WTC11 (cell line): ENCODE measurements around the gene PRRC2A. TPM values are rescaled to one million over a fixed set of nuclear protein-coding genes. Genes with fewer than 3 reads are reported as not detected.

Experiments used
- ATAC-seq: fragments of 200-7000 bp; cut with Tn5 transposase; 2 replicates; pipeline ENCODE4 v1.10.0; 2021; ENCODE audit warnings: mild to moderate bottlenecking, moderate library complexity
- CTCF ChIA-PET: fragments of 300-600 bp; sonication (Branson Sonifier 250); formaldehyde crosslinking; loops from one replicate; lab custom pipeline; 2021; ENCODE audit warnings: antibody characterized with exemption; lab: Charles Lee
- POLR2A ChIA-PET: fragments of 350-600 bp; sonication (Branson Sonifier 250); formaldehyde crosslinking; loops from one replicate; lab custom pipeline; 2021; ENCODE audit warnings: antibody characterized with exemption; lab: Charles Lee
- DNase-seq: peaks from one replicate; pipeline ENCODE4 v3.0.0; 2021; ENCODE audit warnings: low spot score
- H3K27ac Mint-ChIP-seq: 2 replicates; pipeline ENCODE4 v1.8.0; 2021; ENCODE audit warnings: mixed read lengths
- H3K27me3 Mint-ChIP-seq: 2 replicates; pipeline ENCODE4 v1.8.0; 2021; ENCODE audit warnings: low read depth, mild to moderate bottlenecking, moderate library complexity, mixed read lengths
- H3K36me3 Mint-ChIP-seq: 2 replicates; pipeline ENCODE4 v1.8.0; 2021; ENCODE audit warnings: mixed read lengths
- H3K4me1 Mint-ChIP-seq: 2 replicates; pipeline ENCODE4 v1.8.0; 2022; ENCODE audit warnings: mixed read lengths
- H3K4me3 Mint-ChIP-seq: 2 replicates; pipeline ENCODE4 v1.8.0; 2021; ENCODE audit warnings: mild to moderate bottlenecking, moderate library complexity, mixed read lengths
- H3K9me3 Mint-ChIP-seq: 2 replicates; pipeline ENCODE4 v1.8.0; 2021; ENCODE audit warnings: mixed read lengths
- ATF1 ChIP-seq: sonication (generic); formaldehyde crosslinking; IDR thresholded peaks from 2 replicates; pipeline ENCODE4 v1.8.1; 2023; ENCODE audit warnings: mild to moderate bottlenecking, moderate library complexity, missing genetic modification reagents
- FOXP1 ChIP-seq: sonication (generic); formaldehyde crosslinking; IDR thresholded peaks from 2 replicates; pipeline ENCODE4 v1.8.0; 2022; ENCODE audit warnings: missing genetic modification reagents, mild to moderate bottlenecking, moderate library complexity, borderline replicate concordance
- HMGA2 ChIP-seq: fragments of 250-450 bp; sonication (Bioruptor Pico); IDR thresholded peaks from 2 replicates; pipeline ENCODE4 v1.4.0; 2021; ENCODE audit warnings: mild to moderate bottlenecking, moderate library complexity
- MXD4 ChIP-seq: fragments of 250-450 bp; sonication (Bioruptor Pico); IDR thresholded peaks from 2 replicates; pipeline ENCODE4 v1.8.0; 2021; ENCODE audit warnings: mild to moderate bottlenecking, moderate library complexity, borderline replicate concordance
- OVOL2 ChIP-seq: fragments of 250-450 bp; sonication (Bioruptor Pico); IDR thresholded peaks from 2 replicates; pipeline ENCODE4 v1.9.0; 2021; ENCODE audit warnings: mild to moderate bottlenecking, borderline replicate concordance
- TCF7 ChIP-seq: sonication (generic); formaldehyde crosslinking; IDR thresholded peaks from 2 replicates; pipeline ENCODE4 v1.8.0; 2022; ENCODE audit warnings: mild to moderate bottlenecking, low read depth, missing genetic modification reagents, moderate library complexity
- ZBTB21 ChIP-seq: sonication (generic); formaldehyde crosslinking; IDR thresholded peaks from 2 replicates; pipeline ENCODE4 v1.8.1; 2023; ENCODE audit warnings: mild to moderate bottlenecking, missing genetic modification reagents, borderline replicate concordance
- ZNF219 ChIP-seq: sonication (generic); formaldehyde crosslinking; IDR thresholded peaks from 2 replicates; pipeline ENCODE4 v1.8.0; 2023; ENCODE audit warnings: missing genetic modification reagents, mild to moderate bottlenecking, borderline replicate concordance
- ZNF317 ChIP-seq: sonication (generic); formaldehyde crosslinking; IDR thresholded peaks from 2 replicates; pipeline ENCODE4 v1.8.1; 2023; ENCODE audit warnings: low read depth, mild to moderate bottlenecking, moderate library complexity, missing genetic modification reagents, borderline replicate concordance
- ZNF671 ChIP-seq: fragments of 250-450 bp; sonication (Bioruptor Pico); IDR thresholded peaks from 2 replicates; pipeline ENCODE4 v1.8.0; 2021; ENCODE audit warnings: mild to moderate bottlenecking
- total RNA-seq: library from RNA; stranded (reverse); gene quantifications from 3 replicates; pipeline ENCODE4 v1.2.3, GENCODE V29; 2021
- TF ChIP-seq, protein P1 (sequence below): fragments of 250-450 bp; sonication (Bioruptor Pico); IDR thresholded peaks from 2 replicates; pipeline ENCODE4 v1.9.0; 2021; ENCODE audit warnings: moderate library complexity, mild to moderate bottlenecking, inconsistent platforms, borderline replicate concordance
- TF ChIP-seq, protein P2 (sequence below): sonication (generic); formaldehyde crosslinking; IDR thresholded peaks from 2 replicates; pipeline ENCODE4 v1.8.0; 2023; ENCODE audit warnings: missing genetic modification reagents, mild to moderate bottlenecking, borderline replicate concordance
- TF ChIP-seq, protein P3 (sequence below): sonication (generic); formaldehyde crosslinking; IDR thresholded peaks from 2 replicates; pipeline ENCODE4 v1.8.1; 2022; ENCODE audit warnings: missing genetic modification reagents, borderline replicate concordance
- TF ChIP-seq, protein P4 (sequence below): sonication (generic); formaldehyde crosslinking; IDR thresholded peaks from 2 replicates; pipeline ENCODE4 v1.8.1; 2023; ENCODE audit warnings: mild to moderate bottlenecking, missing genetic modification reagents, borderline replicate concordance
- TF ChIP-seq, protein P5 (sequence below): sonication (generic); formaldehyde crosslinking; IDR thresholded peaks from 2 replicates; pipeline ENCODE4 v1.8.0; 2022; ENCODE audit warnings: mild to moderate bottlenecking, missing genetic modification reagents
- TF ChIP-seq, protein P6 (sequence below): sonication (generic); formaldehyde crosslinking; conservative IDR thresholded peaks from 2 replicates; pipeline ENCODE4 v1.8.1; 2022; ENCODE audit warnings: mild to moderate bottlenecking, missing genetic modification reagents
- TF ChIP-seq, protein P7 (sequence below): sonication (generic); formaldehyde crosslinking; IDR thresholded peaks from 2 replicates; pipeline ENCODE4 v1.8.1; 2023; ENCODE audit warnings: mild to moderate bottlenecking, missing genetic modification reagents, moderate library complexity
- TF ChIP-seq, protein P8 (sequence below): sonication (generic); formaldehyde crosslinking; IDR thresholded peaks from 2 replicates; pipeline ENCODE4 v1.8.0; 2022; ENCODE audit warnings: missing genetic modification reagents

Gene PRRC2A
- total RNA-seq, 1 experiment from 2014 or later = 372 TPM

DNA sequence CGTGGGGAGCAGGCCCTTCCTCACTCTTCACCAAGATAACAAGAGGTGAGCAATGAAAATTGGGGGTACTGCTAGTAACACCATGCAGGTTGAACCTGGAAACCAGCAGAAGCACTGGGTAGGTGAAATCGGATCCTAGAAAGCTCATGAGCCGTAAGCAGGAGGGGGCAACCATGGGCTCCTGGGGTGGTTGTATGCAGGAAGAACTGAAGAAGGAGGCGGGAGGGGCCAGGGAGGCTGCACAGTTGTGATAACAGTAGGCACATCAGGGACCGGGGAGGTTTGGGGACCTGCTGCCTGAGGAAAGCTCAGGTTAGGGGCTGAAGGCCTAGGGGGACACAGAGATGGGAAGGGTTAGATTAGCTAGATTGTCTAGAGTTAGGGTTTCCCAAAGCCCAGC, 66.0 kb downstream of the PRRC2A start:
- H3K4me3 Mint-ChIP-seq = no peak overlapping the region
- TF ChIP-seq, protein P1, sequence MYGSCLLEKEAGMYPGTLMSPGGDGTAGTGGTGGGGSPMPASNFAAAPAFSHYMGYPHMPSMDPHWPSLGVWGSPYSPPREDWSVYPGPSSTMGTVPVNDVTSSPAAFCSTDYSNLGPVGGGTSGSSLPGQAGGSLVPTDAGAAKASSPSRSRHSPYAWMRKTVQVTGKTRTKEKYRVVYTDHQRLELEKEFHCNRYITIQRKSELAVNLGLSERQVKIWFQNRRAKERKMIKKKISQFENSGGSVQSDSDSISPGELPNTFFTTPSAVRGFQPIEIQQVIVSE (CRISPR knock-in tag) = no peak
- TF ChIP-seq, protein P2, sequence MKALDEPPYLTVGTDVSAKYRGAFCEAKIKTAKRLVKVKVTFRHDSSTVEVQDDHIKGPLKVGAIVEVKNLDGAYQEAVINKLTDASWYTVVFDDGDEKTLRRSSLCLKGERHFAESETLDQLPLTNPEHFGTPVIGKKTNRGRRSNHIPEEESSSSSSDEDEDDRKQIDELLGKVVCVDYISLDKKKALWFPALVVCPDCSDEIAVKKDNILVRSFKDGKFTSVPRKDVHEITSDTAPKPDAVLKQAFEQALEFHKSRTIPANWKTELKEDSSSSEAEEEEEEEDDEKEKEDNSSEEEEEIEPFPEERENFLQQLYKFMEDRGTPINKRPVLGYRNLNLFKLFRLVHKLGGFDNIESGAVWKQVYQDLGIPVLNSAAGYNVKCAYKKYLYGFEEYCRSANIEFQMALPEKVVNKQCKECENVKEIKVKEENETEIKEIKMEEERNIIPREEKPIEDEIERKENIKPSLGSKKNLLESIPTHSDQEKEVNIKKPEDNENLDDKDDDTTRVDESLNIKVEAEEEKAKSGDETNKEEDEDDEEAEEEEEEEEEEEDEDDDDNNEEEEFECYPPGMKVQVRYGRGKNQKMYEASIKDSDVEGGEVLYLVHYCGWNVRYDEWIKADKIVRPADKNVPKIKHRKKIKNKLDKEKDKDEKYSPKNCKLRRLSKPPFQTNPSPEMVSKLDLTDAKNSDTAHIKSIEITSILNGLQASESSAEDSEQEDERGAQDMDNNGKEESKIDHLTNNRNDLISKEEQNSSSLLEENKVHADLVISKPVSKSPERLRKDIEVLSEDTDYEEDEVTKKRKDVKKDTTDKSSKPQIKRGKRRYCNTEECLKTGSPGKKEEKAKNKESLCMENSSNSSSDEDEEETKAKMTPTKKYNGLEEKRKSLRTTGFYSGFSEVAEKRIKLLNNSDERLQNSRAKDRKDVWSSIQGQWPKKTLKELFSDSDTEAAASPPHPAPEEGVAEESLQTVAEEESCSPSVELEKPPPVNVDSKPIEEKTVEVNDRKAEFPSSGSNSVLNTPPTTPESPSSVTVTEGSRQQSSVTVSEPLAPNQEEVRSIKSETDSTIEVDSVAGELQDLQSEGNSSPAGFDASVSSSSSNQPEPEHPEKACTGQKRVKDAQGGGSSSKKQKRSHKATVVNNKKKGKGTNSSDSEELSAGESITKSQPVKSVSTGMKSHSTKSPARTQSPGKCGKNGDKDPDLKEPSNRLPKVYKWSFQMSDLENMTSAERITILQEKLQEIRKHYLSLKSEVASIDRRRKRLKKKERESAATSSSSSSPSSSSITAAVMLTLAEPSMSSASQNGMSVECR (CRISPR knock-in tag) = no peak
- TF ChIP-seq, protein P3, sequence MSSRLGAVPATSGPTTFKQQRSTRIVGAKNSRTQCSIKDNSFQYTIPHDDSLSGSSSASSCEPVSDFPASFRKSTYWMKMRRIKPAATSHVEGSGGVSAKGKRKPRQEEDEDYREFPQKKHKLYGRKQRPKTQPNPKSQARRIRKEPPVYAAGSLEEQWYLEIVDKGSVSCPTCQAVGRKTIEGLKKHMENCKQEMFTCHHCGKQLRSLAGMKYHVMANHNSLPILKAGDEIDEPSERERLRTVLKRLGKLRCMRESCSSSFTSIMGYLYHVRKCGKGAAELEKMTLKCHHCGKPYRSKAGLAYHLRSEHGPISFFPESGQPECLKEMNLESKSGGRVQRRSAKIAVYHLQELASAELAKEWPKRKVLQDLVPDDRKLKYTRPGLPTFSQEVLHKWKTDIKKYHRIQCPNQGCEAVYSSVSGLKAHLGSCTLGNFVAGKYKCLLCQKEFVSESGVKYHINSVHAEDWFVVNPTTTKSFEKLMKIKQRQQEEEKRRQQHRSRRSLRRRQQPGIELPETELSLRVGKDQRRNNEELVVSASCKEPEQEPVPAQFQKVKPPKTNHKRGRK (CRISPR knock-in tag) = no peak
- no peak for TF ChIP-seq ATF1 (CRISPR knock-in tag)
- no peak for TF ChIP-seq ZNF317 (CRISPR knock-in tag)
- TF ChIP-seq, protein P4, sequence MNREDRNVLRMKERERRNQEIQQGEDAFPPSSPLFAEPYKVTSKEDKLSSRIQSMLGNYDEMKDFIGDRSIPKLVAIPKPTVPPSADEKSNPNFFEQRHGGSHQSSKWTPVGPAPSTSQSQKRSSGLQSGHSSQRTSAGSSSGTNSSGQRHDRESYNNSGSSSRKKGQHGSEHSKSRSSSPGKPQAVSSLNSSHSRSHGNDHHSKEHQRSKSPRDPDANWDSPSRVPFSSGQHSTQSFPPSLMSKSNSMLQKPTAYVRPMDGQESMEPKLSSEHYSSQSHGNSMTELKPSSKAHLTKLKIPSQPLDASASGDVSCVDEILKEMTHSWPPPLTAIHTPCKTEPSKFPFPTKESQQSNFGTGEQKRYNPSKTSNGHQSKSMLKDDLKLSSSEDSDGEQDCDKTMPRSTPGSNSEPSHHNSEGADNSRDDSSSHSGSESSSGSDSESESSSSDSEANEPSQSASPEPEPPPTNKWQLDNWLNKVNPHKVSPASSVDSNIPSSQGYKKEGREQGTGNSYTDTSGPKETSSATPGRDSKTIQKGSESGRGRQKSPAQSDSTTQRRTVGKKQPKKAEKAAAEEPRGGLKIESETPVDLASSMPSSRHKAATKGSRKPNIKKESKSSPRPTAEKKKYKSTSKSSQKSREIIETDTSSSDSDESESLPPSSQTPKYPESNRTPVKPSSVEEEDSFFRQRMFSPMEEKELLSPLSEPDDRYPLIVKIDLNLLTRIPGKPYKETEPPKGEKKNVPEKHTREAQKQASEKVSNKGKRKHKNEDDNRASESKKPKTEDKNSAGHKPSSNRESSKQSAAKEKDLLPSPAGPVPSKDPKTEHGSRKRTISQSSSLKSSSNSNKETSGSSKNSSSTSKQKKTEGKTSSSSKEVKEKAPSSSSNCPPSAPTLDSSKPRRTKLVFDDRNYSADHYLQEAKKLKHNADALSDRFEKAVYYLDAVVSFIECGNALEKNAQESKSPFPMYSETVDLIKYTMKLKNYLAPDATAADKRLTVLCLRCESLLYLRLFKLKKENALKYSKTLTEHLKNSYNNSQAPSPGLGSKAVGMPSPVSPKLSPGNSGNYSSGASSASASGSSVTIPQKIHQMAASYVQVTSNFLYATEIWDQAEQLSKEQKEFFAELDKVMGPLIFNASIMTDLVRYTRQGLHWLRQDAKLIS (CRISPR knock-in tag) = no peak
- TF ChIP-seq, protein P5, sequence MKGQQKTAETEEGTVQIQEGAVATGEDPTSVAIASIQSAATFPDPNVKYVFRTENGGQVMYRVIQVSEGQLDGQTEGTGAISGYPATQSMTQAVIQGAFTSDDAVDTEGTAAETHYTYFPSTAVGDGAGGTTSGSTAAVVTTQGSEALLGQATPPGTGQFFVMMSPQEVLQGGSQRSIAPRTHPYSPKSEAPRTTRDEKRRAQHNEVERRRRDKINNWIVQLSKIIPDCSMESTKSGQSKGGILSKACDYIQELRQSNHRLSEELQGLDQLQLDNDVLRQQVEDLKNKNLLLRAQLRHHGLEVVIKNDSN (CRISPR knock-in tag) = no peak
- no peak for TF ChIP-seq ZBTB21 (CRISPR knock-in tag)
- TF ChIP-seq, protein P6, sequence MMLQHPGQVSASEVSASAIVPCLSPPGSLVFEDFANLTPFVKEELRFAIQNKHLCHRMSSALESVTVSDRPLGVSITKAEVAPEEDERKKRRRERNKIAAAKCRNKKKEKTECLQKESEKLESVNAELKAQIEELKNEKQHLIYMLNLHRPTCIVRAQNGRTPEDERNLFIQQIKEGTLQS = no peak
- no peak for TF ChIP-seq FOXP1
- TF ChIP-seq, protein P7, sequence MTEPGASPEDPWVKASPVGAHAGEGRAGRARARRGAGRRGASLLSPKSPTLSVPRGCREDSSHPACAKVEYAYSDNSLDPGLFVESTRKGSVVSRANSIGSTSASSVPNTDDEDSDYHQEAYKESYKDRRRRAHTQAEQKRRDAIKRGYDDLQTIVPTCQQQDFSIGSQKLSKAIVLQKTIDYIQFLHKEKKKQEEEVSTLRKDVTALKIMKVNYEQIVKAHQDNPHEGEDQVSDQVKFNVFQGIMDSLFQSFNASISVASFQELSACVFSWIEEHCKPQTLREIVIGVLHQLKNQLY (CRISPR knock-in tag) = no peak
- no peak for TF ChIP-seq ZNF219 (CRISPR knock-in tag)
- TF ChIP-seq MXD4 (CRISPR knock-in tag) = no peak
- TF ChIP-seq OVOL2 (CRISPR knock-in tag) = no peak
- no peak for TF ChIP-seq TCF7 (CRISPR knock-in tag)
- no peak for TF ChIP-seq HMGA2 (CRISPR knock-in tag)
- TF ChIP-seq, protein P8, sequence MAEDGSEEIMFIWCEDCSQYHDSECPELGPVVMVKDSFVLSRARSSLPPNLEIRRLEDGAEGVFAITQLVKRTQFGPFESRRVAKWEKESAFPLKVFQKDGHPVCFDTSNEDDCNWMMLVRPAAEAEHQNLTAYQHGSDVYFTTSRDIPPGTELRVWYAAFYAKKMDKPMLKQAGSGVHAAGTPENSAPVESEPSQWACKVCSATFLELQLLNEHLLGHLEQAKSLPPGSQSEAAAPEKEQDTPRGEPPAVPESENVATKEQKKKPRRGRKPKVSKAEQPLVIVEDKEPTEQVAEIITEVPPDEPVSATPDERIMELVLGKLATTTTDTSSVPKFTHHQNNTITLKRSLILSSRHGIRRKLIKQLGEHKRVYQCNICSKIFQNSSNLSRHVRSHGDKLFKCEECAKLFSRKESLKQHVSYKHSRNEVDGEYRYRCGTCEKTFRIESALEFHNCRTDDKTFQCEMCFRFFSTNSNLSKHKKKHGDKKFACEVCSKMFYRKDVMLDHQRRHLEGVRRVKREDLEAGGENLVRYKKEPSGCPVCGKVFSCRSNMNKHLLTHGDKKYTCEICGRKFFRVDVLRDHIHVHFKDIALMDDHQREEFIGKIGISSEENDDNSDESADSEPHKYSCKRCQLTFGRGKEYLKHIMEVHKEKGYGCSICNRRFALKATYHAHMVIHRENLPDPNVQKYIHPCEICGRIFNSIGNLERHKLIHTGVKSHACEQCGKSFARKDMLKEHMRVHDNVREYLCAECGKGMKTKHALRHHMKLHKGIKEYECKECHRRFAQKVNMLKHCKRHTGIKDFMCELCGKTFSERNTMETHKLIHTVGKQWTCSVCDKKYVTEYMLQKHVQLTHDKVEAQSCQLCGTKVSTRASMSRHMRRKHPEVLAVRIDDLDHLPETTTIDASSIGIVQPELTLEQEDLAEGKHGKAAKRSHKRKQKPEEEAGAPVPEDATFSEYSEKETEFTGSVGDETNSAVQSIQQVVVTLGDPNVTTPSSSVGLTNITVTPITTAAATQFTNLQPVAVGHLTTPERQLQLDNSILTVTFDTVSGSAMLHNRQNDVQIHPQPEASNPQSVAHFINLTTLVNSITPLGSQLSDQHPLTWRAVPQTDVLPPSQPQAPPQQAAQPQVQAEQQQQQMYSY (CRISPR knock-in tag) = no peak
- TF ChIP-seq ZNF671 = no peak

More for the DNA sequence above, 66.0 kb downstream of the PRRC2A start:
- DNase-seq (no peak), ATAC-seq (no peak)
- Mint-ChIP-seq H3K9me3 (no peaks in the 10 kb centered on the region), H3K4me1 (peaks cover 9% of the 10 kb centered on the region), H3K36me3 (peaks cover 15% of the 10 kb centered on the region), H3K27me3 (peaks cover 11% of the 10 kb centered on the region), H3K27ac (no peak overlapping the region)
- ChIA-PET CTCF (no interaction called here), POLR2A (interaction anchor here (0.6 kb wide), 1 partner anchor 285 kb away, joined by 3 read pairs; no protein-coding TSS in a partner anchor)
